ENCODE results near the gene PSD.

PSD gene

DNA sequence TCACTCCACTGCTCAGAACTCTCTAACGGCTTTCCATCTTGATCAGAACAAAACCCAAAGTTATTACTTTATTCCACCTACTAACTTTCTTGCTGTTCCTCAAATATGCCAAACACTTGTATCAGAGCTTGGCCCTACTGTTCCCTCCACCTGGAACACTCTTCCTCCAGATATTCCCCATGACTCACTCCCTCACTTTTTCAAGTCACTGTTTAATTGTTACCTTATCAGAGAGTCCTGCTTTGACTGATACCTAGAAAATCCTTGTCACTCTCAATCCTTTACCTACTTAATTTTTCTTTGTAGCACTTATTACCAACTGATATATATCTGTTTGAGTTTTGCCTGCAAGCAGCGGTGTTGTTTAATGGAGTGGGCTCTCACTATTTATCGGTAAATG, 28.7 kb downstream of the PSD start:
- DNase-seq (ENCODE audit: low spot score) = no peak

DNA sequence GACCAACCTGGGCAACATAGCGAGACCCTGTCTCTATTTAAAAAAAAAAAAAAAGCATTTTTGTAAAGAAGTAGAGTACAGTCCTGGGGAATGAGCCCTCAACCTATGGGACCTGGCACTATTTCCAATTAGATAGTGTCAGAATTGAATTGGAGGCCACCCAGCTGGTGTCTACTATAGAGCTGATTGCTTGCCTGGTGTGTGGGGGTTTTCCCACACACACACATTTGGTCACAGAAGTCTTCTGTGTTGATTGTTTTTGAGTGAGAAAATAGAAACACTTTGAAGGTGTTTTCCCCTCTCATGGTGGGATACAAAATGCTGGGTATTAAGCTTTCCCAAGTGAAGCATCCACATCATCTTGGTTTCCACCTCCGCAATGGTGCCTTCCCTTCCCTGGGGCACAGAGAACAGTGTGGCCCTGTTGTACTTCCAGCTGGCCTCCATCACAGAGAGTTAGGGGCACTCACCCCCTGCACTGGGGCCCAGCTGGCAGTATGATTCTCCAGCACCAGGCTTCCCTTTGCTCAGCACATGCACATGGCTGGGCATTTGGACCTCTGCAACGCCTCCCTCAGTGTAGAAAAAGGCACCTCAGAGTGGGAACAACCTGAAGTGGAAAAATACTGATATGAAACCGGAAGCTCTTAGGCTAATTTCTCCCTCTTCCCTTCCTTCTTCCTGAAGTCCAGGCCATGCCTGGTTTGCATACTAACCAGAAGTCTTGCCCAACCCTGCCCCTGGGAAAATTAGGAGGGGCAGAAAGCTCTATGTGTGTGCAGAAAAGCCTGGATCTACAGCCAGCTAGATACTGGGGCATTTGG, 33.8 kb downstream of the PSD start:
- no peak for DNase-seq (ENCODE audit: low spot score)

DNA sequence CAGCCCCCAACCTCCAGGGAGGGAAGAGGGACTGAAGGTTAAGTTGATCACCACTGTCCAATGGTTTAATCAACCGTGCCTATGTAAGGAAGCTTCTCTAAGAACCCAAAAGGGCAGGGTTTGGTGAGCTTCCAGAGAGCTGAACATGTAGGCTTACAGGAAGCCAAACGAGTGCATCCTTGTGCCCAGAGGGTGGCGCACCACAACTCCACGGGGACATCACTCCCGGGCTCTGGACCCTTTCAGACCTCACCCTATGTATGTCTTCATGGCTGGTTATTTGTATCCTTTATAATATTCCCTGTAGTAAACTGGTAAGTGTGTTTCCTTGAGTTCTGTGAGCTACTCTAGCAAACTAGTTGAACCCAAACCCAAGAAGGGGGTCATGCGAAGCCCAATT, 34.5 kb downstream of the PSD start:
- DNase-seq (ENCODE audit: low spot score) = peak; percentile 63

DNA sequence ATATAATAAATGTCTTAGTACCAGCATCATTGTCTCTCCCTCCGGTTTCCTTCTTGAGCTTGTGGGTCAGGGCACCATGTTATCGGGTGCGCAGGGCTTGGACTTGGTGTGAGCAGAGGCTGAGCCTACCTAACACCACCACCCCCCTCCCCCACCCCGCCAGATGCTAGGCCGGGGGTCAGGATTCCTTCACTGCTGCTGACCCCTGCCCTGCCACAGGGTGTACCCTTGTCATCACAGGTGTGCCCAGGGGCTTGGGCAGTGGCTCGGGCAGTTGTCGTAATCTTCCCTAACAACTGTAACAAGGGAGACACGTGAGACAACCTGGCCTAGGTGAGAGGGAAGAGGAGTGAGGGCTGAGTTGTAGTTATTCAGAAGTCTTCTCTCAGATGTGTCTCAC, 35.7 kb downstream of the PSD start:
- DNase-seq (ENCODE audit: low spot score) = no peak

DNA sequence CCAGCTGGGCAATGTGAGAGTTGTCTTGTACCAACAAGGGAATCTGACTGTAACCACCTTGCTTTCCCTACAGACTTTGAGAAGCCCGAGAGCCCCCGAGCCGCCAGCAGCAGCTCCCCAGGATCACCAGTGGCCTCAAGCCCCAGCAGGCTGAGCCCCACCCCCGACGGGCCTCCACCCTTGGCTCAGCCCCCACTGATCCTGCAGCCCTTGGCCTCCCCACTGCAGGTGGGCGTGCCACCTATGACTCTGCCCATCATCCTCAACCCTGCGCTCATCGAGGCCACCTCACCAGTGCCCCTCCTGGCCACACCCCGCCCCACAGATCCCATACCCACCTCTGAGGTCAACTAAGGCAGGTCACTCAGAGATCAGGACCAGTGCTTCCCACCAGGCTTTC, 36.6 kb downstream of the PSD start:
- no peak for DNase-seq (ENCODE audit: low spot score)

DNA sequence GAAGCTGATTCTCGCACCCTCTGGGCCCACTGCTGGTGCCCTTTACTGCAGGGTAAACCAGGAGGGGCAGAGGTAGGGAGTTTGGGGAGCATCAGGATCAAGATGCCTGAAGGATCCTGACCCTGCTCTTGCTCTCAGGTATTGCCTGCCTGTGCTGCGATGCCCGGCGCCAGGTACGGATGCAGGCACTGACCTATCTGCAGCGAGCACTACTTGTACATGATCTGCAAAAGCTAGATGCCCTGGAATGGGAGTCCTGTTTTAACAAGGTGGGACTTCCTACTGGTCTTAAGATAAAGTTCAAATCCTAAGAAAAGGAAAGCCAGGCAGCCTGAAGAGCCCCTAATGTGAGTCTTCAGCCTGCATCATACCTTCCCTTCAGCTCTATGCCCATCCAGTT, 39.2 kb downstream of the PSD start:
- DNase-seq (ENCODE audit: low spot score) = no peak

DNA sequence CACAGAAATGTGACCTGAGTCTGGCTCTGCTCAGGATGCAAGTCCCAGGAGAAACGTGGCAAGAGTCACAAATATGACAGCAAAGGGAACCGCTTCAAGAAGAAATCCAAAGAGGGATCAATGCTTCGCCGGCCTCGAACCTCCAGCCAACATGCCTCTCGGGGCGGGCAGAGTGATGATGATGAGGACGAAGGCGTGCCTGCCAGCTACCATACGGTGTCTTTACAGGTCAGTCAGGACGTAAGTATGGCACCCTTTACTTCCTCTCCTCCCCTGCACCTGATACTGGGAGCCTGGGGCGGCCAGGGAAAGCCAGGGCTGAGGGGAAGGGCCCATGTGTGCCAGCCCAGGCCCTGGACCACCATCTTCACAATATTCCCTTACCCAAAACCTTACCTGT, 41.7 kb downstream of the PSD start:
- no peak for DNase-seq (ENCODE audit: low spot score)

DNA sequence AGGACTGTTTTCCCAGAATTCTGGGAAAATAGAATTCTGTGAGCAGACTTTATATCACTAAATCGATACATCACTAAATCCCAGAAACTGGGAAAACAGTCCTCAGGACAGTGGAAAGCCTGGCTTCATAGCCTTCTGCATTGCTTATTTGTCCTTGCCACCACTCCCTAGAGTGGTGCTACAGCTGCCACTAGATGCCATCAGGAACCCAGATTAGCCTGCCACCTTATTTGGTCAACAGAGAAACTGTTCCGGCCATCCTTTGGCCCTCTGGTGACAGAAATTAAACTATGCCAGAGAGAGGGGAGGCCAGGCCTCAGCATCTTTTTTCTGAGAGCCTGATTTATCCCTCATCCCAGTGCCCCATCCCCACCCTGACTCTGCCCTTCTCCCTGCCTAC, 42.7 kb downstream of the PSD start:
- no peak for DNase-seq (ENCODE audit: low spot score)

DNA sequence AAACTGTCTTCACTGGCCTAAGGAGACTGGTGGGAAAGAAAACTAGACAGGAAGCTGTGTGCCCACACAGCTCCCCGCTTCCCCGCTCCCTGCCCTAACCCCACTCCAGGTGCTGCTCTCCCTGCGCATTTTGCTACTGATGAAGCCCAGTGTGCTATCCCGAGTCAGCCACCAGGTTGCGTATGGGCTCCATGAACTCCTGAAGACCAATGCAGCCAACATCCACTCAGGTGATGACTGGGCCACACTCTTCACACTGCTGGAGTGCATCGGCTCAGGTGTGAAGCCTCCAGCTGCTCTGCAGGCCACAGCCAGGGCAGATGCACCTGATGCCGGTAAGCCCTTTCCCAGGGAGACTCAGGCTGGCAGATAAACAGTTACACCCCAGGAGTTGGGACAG, 43.3 kb downstream of the PSD start:
- no peak for DNase-seq (ENCODE audit: low spot score)

DNA sequence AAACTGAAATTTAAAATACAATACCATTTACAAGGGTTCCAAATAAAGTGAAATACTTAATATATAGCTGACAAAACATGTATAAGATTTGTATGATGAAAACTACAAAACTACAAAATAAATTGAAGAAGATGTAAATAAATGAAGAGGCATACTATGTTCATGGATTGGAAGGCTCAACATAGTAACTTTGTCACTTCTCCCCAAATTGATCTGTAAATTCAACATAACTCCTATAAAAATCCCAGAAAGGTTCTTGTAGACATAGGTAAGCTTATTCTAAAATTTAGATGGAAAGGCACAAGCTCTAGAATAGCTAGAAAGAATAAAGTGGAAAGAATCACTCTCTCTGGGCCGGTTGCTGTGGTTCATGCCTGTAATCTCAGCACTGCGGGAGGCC, 47.3 kb downstream of the PSD start:
- no peak for DNase-seq (ENCODE audit: low spot score)

DNA sequence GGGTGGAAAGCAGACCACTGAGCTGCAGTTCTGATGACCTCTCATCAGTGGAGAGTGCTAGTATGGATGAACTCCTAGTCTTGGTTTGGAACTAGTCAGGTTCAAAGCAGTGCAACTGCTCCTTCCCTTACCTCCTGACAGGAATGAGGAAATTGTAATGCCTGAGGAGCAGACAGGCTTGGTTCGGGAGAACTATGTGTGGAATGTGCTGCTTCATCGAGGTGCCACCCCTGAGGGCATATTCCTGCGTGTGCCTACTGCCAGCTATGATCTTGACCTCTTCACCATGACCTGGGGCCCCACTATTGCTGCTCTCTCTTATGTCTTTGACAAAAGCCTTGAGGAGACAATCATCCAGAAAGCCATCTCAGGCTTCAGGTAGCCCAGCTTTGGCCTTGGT, 50.5 kb downstream of the PSD start:
- DNase-seq (ENCODE audit: low spot score) = no peak

DNA sequence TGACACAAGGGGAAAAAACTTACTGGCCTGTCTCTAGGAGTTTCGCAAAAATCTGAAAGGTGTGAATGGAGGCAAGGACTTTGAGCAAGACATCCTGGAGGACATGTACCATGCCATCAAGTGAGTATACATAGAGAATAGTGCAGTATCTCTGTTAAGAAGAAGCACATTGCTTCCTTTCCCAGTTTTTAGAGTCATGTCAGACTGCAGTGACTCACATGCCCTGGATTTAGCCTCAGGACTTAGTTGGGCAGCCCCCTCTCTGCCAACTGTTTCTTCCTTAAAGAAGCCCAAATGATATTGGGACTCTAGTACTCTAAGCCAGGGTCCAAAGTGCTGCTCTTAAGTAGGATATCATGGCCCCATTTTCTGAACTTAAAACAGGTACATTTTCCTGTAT, 51.1 kb downstream of the PSD start:
- no peak for DNase-seq (ENCODE audit: low spot score)

DNA sequence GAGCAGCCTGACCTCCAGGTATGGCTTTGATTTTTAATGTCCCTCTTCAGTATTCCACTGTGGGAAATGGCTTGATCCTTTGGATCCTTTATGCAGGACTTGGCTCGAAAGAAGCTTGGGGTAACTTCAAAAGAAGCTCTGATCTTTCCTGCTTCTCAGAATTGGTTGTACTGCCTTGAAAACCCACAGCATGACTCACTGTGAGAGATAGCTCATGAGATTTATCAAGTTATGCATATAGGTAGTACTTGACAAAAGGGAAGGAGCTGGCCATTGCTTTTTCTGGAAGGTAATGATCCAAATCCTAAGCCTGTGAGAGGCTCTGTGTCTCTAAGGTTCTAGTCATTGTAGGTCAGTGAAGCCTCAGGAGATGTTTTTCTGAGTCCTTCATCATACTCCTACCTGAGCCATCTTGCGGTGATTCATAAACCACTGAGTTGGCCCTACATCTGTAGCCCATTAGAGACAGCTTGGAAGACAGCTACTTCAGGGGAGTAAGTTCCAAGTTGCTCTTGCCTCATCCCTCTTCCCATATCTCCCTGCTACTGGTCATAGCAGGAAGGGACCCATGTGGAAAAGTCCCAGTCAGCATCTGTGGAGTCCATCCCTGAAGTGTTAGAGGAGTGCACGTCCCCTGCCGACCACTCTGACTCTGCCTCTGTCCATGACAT, 59.7 kb downstream of the PSD start:
- no peak for DNase-seq (ENCODE audit: low spot score)

DNA sequence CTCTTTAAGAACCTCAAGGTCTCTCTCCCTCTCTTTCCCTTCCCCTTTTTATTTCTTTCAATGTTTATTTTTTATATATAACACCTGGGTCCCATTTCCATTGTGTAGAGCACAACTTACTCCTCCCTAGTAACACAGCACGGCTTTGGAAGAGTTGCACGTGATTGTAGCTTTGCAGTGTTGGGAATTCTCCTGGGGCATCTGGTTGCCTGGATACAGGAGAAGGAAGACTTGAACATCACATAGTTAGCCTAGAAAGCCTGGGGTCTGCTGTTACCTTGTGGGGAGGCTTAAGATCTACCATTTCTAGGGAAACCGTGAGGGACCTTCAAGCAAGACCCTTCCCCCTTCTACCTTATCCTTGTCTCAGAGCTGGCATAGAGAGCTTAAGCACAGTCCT, 64.1 kb downstream of the PSD start:
- no peak for DNase-seq (ENCODE audit: low spot score)

Measured in ecto neural progenitor cell (in vitro differentiated cells).